Mesendoderm (in vitro differentiated cells): Measurements from ENCODE around the gene NTRK1.

Experiments used
- DNase-seq: peaks from one replicate; pipeline ENCODE4 v3.0.0; 2013
- H2AK5ac ChIP-seq: 2 replicates; pipeline ENCODE4 v1.6.1; 2013; ENCODE audit warnings: low read length, inconsistent platforms
- H2BK120ac ChIP-seq: 2 replicates; pipeline ENCODE4 v1.6.1; 2013; ENCODE audit warnings: low read depth, mild to moderate bottlenecking, low read length, moderate library complexity, mixed read lengths
- H2BK15ac ChIP-seq: replicated peaks from 2 replicates; pipeline ENCODE4 v1.6.1; 2013; ENCODE audit warnings: low read depth, mild to moderate bottlenecking, moderate library complexity
- H2BK5ac ChIP-seq: 2 replicates; pipeline ENCODE4 v1.6.1; 2013; ENCODE audit warnings: low read length, inconsistent platforms
- H3K18ac ChIP-seq: 2 replicates; pipeline ENCODE4 v1.6.1; 2013; ENCODE audit warnings: mild to moderate bottlenecking, low read length, mixed read lengths
- H3K23ac ChIP-seq: one replicate; pipeline ENCODE4 v1.6.1; 2013; ENCODE audit warnings: low read length
- H3K27ac ChIP-seq: 2 replicates; pipeline ENCODE4 v1.5.1; 2013; ENCODE audit warnings: low read depth, mild to moderate bottlenecking, inconsistent platforms, low read length, moderate library complexity
- H3K27me3 ChIP-seq: 2 replicates; pipeline ENCODE4 v1.6.1; 2013; ENCODE audit warnings: low read length, control low read depth, mild to moderate bottlenecking, inconsistent platforms; ENCODE audit not compliant: insufficient read depth, poor library complexity
- H3K36me3 ChIP-seq: 2 replicates; pipeline ENCODE4 v1.6.1; 2013; ENCODE audit warnings: low read length, inconsistent platforms; ENCODE audit not compliant: control insufficient read depth, insufficient read depth
- H3K4ac ChIP-seq: one replicate; pipeline ENCODE4 v1.6.1; 2013; ENCODE audit warnings: low read depth, mild to moderate bottlenecking, low read length, moderate library complexity
- H3K4me1 ChIP-seq: 2 replicates; pipeline ENCODE4 v1.6.1; 2013; ENCODE audit warnings: low read depth, low read length, inconsistent platforms; ENCODE audit not compliant: control insufficient read depth
- H3K4me2 ChIP-seq: 2 replicates; pipeline ENCODE4 v1.6.1; 2013; ENCODE audit warnings: low read length
- H3K4me3 ChIP-seq: 2 replicates; pipeline ENCODE4 v1.5.1; 2013; ENCODE audit warnings: mild to moderate bottlenecking, low read length
- H3K56ac ChIP-seq: one replicate; pipeline ENCODE4 v1.6.1; 2013; ENCODE audit warnings: low read length
- H3K79me1 ChIP-seq: 2 replicates; pipeline ENCODE4 v1.6.1; 2013; ENCODE audit warnings: low read length, inconsistent platforms
- H3K79me2 ChIP-seq: 2 replicates; pipeline ENCODE4 v1.6.1; 2013; ENCODE audit warnings: mild to moderate bottlenecking, low read length; ENCODE audit not compliant: control insufficient read depth, insufficient read depth
- H3K9ac ChIP-seq: 2 replicates; pipeline ENCODE4 v1.6.1; 2013; ENCODE audit warnings: low read length, inconsistent platforms
- H4K5ac ChIP-seq: one replicate; pipeline ENCODE4 v1.6.1; 2013; ENCODE audit warnings: low read length
- H4K8ac ChIP-seq: one replicate; pipeline ENCODE4 v1.6.1; 2013; ENCODE audit warnings: low read depth, mild to moderate bottlenecking, control low read depth, low read length, moderate library complexity
- WGBS: extraction: QIAGEN DNeasy Blood & Tissue Kit; methylation state at CpG from one replicate; pipeline ENCODE4 v1.1.7; 2013; ENCODE audit warnings: low lambda C conversion rate, missing lambda C conversion rate; ENCODE audit not compliant: insufficient coverage; ENCODE audit errors: extremely low coverage; 5-methylcytosine and 5-hydroxymethylcytosine counted together

The NTRK1 gene

DNA sequence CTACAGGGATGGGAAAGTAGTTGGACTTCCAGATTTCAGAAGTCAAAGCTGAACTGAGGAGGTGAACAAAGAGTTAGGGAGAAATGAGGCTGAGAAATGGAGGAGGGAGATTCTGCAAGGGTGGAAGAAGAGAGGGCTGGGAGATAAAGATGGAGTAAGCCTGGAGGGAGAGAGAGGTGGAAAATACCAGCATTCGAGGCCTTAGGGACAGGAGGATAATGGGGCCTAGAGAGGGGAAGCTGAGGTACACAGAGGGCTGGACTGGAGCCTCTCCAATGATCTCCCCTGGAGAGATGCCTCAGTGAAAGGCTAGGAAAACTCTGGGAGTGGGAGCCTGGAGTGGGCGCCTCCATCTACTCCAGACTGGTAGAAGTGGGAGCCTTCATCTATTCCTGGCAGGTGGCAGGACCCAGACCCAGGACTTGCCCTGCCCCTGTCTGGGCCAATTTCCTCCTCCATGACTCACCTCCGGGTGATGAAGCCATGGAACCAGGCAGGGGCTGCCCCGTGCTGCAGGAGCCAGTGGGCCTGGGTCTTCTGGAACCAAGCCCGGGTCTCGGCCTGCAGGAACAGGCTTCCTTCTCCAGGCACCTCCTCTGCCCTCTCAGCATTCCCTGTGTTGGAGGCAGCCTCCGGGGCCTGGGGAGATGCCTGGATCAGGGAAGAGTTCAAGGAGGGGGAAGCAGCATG, 45.9 kb upstream of the NTRK1 start:
- Histone ChIP-seq H3K4me2 (no peak overlapping the region), H3K18ac (peak overlapping the region; percentile 23), H3K36me3 (no peaks in the 10 kb centered on the region), H3K27me3 (no peaks in the 10 kb centered on the region), H3K79me2 (no peaks in the 10 kb centered on the region), H4K8ac (no peak overlapping the region), H3K9ac (peak overlapping the region; percentile 65), H3K23ac (no peak overlapping the region), H2BK5ac (no peak overlapping the region), H4K5ac (no peak overlapping the region), H3K4ac (no peak overlapping the region), H3K4me3 (no peak overlapping the region), H3K27ac (no peak overlapping the region), H2AK5ac (no peak overlapping the region), H3K79me1 (no peaks in the 10 kb centered on the region), H2BK120ac (no peak overlapping the region), H3K4me1 (peaks cover 2% of the 10 kb centered on the region), H3K56ac (peak overlapping the region; percentile 89), H2BK15ac (no peak overlapping the region)
- no peak for DNase-seq
- WGBS = no CpG with 5 or more reads among the region's 7 CpGs

DNA sequence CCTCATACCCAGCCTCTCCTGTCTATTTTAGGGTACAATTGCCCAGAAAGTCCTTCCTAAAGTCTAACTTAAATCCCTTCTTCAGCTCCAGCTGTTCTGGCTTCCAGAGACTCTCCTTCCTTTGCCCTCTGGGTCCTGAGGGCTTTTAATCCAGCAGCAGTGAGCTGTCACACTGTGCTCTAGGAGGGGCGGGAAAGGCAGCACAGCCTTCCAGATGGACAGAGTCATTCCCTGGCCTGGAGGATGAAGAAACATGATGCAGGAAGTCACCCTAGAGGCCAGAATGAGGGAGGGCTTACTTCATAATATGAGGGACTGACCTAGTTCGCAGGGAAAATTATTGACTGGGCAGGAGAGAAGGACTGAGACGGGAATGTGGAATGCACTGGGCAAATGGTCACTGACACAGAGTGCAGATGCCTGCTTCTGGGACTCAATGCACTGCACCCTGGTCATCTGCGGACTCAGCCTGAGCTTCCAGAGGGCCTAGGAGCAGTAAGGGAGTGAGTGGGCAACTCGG, 45.3 kb upstream of the NTRK1 start:
- H3K79me2 ChIP-seq = no peaks in the 10 kb centered on the region
- no CpG with 5 or more reads among the region's 5 CpGs for WGBS
- no peak overlapping the region for H3K4ac ChIP-seq
- no peak overlapping the region for H3K4me2 ChIP-seq
- H3K18ac ChIP-seq = no peak overlapping the region
- no peak overlapping the region for H3K9ac ChIP-seq
- H2BK15ac ChIP-seq = no peak overlapping the region
- no peak overlapping the region for H4K8ac ChIP-seq
- no peak overlapping the region for H2BK120ac ChIP-seq
- peak; percentile 34 for DNase-seq
- peaks cover 2% of the 10 kb centered on the region for H3K4me1 ChIP-seq
- no peaks in the 10 kb centered on the region for H3K27me3 ChIP-seq
- no peak overlapping the region for H3K56ac ChIP-seq
- no peak overlapping the region for H2BK5ac ChIP-seq
- no peak overlapping the region for H2AK5ac ChIP-seq
- H3K4me3 ChIP-seq = no peak overlapping the region
- no peaks in the 10 kb centered on the region for H3K79me1 ChIP-seq
- no peak overlapping the region for H3K27ac ChIP-seq
- no peaks in the 10 kb centered on the region for H3K36me3 ChIP-seq
- H4K5ac ChIP-seq = no peak overlapping the region
- H3K23ac ChIP-seq = no peak overlapping the region

DNA sequence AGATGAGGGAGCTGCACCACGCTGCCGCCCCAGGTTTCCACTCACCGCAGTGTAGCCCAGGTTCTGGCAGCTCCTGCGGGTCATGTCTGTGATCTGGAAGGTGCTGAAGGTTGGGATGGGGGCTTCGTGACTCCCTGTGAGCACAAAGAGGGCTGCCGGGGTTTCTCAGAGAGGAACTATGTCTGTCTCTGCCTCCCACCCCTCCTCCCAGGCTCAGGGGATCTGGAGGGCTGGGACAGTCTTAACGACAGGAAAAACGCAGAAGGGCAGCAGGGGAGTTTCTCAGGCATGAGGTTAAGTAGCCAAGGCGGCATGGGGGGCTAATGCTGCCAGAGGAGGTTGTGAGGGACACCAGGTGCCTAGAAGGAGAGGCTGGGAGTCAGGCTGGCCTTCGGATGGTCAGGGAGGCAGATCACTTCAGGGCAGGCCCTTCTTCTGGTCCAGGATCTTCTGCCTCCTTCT, 44.7 kb upstream of the NTRK1 start:
- no CpG with 5 or more reads among the region's 10 CpGs for WGBS
- Histone ChIP-seq H2BK120ac (no peak overlapping the region), H3K9ac (no peak overlapping the region), H3K79me2 (no peaks in the 10 kb centered on the region), H3K18ac (no peak overlapping the region), H3K4ac (no peak overlapping the region), H4K8ac (no peak overlapping the region), H3K4me1 (peaks cover 2% of the 10 kb centered on the region), H4K5ac (no peak overlapping the region), H3K36me3 (no peaks in the 10 kb centered on the region), H3K27me3 (no peaks in the 10 kb centered on the region), H2BK5ac (no peak overlapping the region), H3K4me3 (no peak overlapping the region), H3K56ac (peak overlapping the region; percentile 30), H3K4me2 (no peak overlapping the region), H3K79me1 (no peaks in the 10 kb centered on the region), H2AK5ac (no peak overlapping the region), H2BK15ac (no peak overlapping the region), H3K23ac (peak overlapping the region; percentile 50), H3K27ac (no peak overlapping the region)
- no peak for DNase-seq

DNA sequence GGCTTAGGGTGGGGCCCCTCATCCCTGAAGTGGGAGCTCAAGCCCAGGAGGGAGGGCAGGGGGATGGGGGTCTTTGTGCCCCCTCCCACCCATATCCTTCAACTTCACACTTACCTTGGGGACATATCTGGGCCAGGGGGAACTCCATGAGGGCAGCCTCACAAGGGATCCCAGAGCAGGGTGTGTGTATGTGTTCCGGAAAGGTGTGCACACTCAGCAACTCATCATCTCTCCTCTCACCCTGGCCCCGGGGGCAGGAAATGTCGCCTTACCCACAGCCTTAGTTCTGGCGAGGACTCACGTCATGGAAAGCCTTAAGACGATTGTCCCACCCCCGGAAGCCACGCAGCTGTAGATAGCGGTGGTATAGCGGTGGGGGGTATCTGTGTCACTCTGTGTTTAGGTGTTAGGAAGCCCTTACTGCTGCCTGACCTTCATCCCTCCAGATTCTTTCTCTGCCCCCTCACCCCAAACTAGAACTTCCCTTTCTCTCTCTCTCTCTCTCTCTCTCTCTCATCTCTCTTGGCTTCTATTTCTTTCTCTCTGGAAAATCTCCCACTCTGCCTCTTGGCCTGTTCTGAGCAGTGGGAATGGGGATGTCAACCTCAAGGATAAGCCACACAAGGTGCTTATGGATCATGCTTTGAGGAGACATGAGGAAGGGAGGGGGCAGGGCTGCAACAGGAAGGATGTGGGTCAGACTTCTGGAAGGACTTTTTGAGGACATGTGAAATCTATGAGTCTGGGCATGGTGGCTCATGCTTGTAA, 43.9 kb upstream of the NTRK1 start, which contains the start of gene SH2D2A:
Gene SH2D2A (minus strand): TSS at position 288 of the 768 bp plus-strand sequence. CDS start 140 bp downstream, at position 148.
- peak; percentile 56 for DNase-seq
- H2BK5ac ChIP-seq = no peak within 1 kb of the TSS
- no peak within 1 kb of the TSS for H3K4me2 ChIP-seq
- H3K27me3 ChIP-seq = no peaks in the 10 kb centered on the region
- H3K79me2 ChIP-seq = no peaks in the 10 kb centered on the region
- no peaks in the 10 kb centered on the region for H3K79me1 ChIP-seq
- no peak within 1 kb of the TSS for H2BK15ac ChIP-seq
- no peak within 1 kb of the TSS for H3K18ac ChIP-seq
- no peak within 1 kb of the TSS for H3K9ac ChIP-seq
- H3K36me3 ChIP-seq = no peaks in the 10 kb centered on the region
- H3K27ac ChIP-seq = no peak within 1 kb of the TSS
- no peak within 1 kb of the TSS for H3K4ac ChIP-seq
- no peak within 1 kb of the TSS for H4K5ac ChIP-seq
- no peak within 1 kb of the TSS for H2AK5ac ChIP-seq
- H3K4me1 ChIP-seq = peaks cover 2% of the 10 kb centered on the region
- peak within 1 kb of the TSS; percentile 30 for H3K56ac ChIP-seq
- WGBS = no CpG with 5 or more reads among the region's 10 CpGs
- no peak within 1 kb of the TSS for H3K4me3 ChIP-seq
- H4K8ac ChIP-seq = no peak within 1 kb of the TSS
- no peak within 1 kb of the TSS for H2BK120ac ChIP-seq
- peak within 1 kb of the TSS; percentile 50 for H3K23ac ChIP-seq

DNA sequence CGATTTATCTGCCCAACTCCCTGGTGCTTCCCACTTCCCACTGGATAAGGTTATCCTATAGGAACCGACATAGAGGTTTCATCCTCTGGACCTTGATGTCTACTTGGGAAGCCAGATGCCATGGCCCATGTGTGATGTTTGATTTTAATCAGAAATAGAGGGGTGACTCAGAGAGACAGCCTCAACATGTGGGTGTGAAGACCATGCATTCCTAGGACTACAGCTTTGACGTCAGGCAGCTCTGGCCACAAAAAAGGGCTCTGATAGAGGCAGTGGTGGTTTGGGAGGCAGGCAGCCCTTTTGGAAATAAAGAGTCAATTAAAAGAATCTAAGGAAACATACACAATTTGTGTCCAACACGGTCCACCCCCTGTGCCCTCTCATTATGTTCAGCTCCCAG, 38.9 kb upstream of the NTRK1 start:
- H3K56ac ChIP-seq = no peak overlapping the region
- H3K4me3 ChIP-seq = no peak overlapping the region
- no peak overlapping the region for H3K23ac ChIP-seq
- H2BK15ac ChIP-seq = no peak overlapping the region
- no peak overlapping the region for H4K5ac ChIP-seq
- H2AK5ac ChIP-seq = no peak overlapping the region
- peaks cover 2% of the 10 kb centered on the region for H3K4me1 ChIP-seq
- no peak overlapping the region for H2BK120ac ChIP-seq
- H3K79me1 ChIP-seq = no peaks in the 10 kb centered on the region
- no peak overlapping the region for H3K9ac ChIP-seq
- H4K8ac ChIP-seq = no peak overlapping the region
- no peaks in the 10 kb centered on the region for H3K36me3 ChIP-seq
- H3K27ac ChIP-seq = no peak overlapping the region
- no peak overlapping the region for H3K4ac ChIP-seq
- no peak overlapping the region for H2BK5ac ChIP-seq
- H3K4me2 ChIP-seq = no peak overlapping the region
- H3K79me2 ChIP-seq = no peaks in the 10 kb centered on the region
- DNase-seq = no peak
- H3K18ac ChIP-seq = no peak overlapping the region
- H3K27me3 ChIP-seq = no peaks in the 10 kb centered on the region
- WGBS = no CpG with 5 or more reads among the region's 4 CpGs
